Measurements from ENCODE around the gene LTO1. TPM values are rescaled to one million over a fixed set of nuclear protein-coding genes. Genes with fewer than 3 reads are reported as not detected.

LTO1 gene
- total and polyA plus RNA-seq, 2 experiments from 2014 or later = 20.1 to 23.3 TPM

DNA sequence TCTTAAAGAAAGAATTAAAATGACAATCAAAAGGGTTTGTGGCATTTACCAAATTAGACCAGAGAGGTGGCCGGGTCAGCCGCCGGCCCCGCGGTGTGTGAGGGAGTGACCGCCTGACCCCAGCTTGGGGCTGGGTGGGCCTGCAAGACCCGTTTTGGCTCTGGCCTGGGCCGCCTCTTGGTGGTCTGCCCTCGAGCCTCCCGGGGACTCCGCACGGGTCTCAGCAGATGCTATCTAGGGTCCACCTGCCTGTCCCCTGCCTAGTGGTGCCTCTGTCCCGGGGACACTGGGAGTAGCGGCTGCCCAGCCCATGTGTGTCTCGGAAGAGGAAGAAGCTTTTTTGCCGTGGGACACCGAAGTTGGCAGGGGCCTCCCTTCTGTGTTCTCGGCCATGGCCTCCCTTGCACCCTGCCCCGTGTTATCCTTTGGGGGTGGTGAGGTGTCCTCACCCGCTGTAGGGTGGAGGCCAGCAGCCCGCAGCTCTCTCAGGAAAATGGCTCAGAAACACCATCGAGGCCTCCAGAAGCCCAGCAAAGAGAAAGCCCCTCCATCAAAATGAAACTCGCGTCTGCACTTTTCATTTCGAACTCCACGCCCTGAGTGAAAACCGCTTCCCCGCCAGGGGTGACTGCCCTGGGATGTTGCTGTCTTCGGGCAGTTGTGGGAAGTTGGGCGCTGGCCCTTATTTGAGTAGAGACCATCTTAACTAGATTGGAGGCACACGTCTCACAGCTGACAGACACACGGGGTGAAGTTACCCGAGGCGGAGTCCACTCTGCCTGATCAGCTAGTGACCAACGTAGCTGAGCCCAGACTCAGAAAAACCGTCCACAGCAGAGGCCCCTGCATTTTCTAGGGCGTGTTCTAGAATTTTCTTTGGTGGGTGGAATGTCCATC is 26.2 kb downstream of the LTO1 start:
- peaks cover 13% of the 10 kb centered on the region for H3K27me3 Mint-ChIP-seq (ENCODE audit: insufficient read depth, low read depth, poor library complexity)

More for the DNA sequence above, 26.2 kb downstream of the LTO1 start:
- H3K9me3 Mint-ChIP-seq = no peaks in the 10 kb centered on the region; the same call in 2 of the 3 replicates
- H3K27ac ChIP-seq (ENCODE audit: low read depth) = no peak overlapping the region
- H3K79me2 ChIP-seq (replicated peaks; ENCODE audit: insufficient read depth) = peaks cover 7% of the 10 kb centered on the region; the same call in 1 of the 2 replicates
- peaks cover 79% of the 10 kb centered on the region for H3K36me3 Mint-ChIP-seq (ENCODE audit: low read depth)
- H3K4me3 ChIP-seq = no peak overlapping the region
- no peak overlapping the region for H2AFZ ChIP-seq
- peaks cover 7% of the 10 kb centered on the region for H4K20me1 ChIP-seq (replicated peaks; ENCODE audit: insufficient read depth)
- ATAC-seq (no peak), DNase-seq (ENCODE audit: low spot score) (no peak)
- no peak overlapping the region; the same call in 2 of the 3 replicates for H3K4me3 Mint-ChIP-seq
- H3K9me2 ChIP-seq (ENCODE audit: insufficient read depth) = no peaks in the 10 kb centered on the region
- H3K4me1 Mint-ChIP-seq = peaks cover 3% of the 10 kb centered on the region
- peaks cover 18% of the 10 kb centered on the region for H3K36me3 ChIP-seq (ENCODE audit: insufficient read depth)
- TF ChIP-seq NANOG (IDR thresholded peaks at IDR 0.05; ENCODE audit: borderline replicate concordance) (no peak), CREB1 (CRISPR knock-in tag; IDR thresholded peaks at IDR 0.05; ENCODE audit: low read depth) (no peak), ZNF114 (CRISPR knock-in tag; IDR thresholded peaks at IDR 0.05) (no peak), EZH2 (IDR thresholded peaks at IDR 0.05; ENCODE audit: low read depth, unreplicated experiment) (no peak), ZNF331 (CRISPR knock-in tag; IDR thresholded peaks at IDR 0.05; ENCODE audit: low read depth) (no peak), STAT1 (IDR thresholded peaks at IDR 0.05; ENCODE audit: unreplicated experiment) (no peak), EZH2phosphoT487 (IDR thresholded peaks at IDR 0.05; ENCODE audit: unreplicated experiment) (no peak), JUNB (IDR thresholded peaks at IDR 0.05; ENCODE audit: unreplicated experiment) (no peak), POLR2AphosphoS5 (IDR thresholded peaks at IDR 0.05; ENCODE audit: low read depth) (no peak)
- TF ChIP-seq, protein P1, sequence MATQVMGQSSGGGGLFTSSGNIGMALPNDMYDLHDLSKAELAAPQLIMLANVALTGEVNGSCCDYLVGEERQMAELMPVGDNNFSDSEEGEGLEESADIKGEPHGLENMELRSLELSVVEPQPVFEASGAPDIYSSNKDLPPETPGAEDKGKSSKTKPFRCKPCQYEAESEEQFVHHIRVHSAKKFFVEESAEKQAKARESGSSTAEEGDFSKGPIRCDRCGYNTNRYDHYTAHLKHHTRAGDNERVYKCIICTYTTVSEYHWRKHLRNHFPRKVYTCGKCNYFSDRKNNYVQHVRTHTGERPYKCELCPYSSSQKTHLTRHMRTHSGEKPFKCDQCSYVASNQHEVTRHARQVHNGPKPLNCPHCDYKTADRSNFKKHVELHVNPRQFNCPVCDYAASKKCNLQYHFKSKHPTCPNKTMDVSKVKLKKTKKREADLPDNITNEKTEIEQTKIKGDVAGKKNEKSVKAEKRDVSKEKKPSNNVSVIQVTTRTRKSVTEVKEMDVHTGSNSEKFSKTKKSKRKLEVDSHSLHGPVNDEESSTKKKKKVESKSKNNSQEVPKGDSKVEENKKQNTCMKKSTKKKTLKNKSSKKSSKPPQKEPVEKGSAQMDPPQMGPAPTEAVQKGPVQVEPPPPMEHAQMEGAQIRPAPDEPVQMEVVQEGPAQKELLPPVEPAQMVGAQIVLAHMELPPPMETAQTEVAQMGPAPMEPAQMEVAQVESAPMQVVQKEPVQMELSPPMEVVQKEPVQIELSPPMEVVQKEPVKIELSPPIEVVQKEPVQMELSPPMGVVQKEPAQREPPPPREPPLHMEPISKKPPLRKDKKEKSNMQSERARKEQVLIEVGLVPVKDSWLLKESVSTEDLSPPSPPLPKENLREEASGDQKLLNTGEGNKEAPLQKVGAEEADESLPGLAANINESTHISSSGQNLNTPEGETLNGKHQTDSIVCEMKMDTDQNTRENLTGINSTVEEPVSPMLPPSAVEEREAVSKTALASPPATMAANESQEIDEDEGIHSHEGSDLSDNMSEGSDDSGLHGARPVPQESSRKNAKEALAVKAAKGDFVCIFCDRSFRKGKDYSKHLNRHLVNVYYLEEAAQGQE (IDR thresholded peaks at IDR 0.05; ENCODE audit: unreplicated experiment) = no peak
- TF ChIP-seq, protein P2, sequence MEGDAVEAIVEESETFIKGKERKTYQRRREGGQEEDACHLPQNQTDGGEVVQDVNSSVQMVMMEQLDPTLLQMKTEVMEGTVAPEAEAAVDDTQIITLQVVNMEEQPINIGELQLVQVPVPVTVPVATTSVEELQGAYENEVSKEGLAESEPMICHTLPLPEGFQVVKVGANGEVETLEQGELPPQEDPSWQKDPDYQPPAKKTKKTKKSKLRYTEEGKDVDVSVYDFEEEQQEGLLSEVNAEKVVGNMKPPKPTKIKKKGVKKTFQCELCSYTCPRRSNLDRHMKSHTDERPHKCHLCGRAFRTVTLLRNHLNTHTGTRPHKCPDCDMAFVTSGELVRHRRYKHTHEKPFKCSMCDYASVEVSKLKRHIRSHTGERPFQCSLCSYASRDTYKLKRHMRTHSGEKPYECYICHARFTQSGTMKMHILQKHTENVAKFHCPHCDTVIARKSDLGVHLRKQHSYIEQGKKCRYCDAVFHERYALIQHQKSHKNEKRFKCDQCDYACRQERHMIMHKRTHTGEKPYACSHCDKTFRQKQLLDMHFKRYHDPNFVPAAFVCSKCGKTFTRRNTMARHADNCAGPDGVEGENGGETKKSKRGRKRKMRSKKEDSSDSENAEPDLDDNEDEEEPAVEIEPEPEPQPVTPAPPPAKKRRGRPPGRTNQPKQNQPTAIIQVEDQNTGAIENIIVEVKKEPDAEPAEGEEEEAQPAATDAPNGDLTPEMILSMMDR (conservative IDR thresholded peaks at IDR 0.05; ENCODE audit: low read depth in 2 of 2) = no peak
- TF ChIP-seq, protein P3, sequence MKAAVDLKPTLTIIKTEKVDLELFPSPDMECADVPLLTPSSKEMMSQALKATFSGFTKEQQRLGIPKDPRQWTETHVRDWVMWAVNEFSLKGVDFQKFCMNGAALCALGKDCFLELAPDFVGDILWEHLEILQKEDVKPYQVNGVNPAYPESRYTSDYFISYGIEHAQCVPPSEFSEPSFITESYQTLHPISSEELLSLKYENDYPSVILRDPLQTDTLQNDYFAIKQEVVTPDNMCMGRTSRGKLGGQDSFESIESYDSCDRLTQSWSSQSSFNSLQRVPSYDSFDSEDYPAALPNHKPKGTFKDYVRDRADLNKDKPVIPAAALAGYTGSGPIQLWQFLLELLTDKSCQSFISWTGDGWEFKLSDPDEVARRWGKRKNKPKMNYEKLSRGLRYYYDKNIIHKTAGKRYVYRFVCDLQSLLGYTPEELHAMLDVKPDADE (IDR thresholded peaks at IDR 0.05) = no peak
- TF ChIP-seq, protein P4, sequence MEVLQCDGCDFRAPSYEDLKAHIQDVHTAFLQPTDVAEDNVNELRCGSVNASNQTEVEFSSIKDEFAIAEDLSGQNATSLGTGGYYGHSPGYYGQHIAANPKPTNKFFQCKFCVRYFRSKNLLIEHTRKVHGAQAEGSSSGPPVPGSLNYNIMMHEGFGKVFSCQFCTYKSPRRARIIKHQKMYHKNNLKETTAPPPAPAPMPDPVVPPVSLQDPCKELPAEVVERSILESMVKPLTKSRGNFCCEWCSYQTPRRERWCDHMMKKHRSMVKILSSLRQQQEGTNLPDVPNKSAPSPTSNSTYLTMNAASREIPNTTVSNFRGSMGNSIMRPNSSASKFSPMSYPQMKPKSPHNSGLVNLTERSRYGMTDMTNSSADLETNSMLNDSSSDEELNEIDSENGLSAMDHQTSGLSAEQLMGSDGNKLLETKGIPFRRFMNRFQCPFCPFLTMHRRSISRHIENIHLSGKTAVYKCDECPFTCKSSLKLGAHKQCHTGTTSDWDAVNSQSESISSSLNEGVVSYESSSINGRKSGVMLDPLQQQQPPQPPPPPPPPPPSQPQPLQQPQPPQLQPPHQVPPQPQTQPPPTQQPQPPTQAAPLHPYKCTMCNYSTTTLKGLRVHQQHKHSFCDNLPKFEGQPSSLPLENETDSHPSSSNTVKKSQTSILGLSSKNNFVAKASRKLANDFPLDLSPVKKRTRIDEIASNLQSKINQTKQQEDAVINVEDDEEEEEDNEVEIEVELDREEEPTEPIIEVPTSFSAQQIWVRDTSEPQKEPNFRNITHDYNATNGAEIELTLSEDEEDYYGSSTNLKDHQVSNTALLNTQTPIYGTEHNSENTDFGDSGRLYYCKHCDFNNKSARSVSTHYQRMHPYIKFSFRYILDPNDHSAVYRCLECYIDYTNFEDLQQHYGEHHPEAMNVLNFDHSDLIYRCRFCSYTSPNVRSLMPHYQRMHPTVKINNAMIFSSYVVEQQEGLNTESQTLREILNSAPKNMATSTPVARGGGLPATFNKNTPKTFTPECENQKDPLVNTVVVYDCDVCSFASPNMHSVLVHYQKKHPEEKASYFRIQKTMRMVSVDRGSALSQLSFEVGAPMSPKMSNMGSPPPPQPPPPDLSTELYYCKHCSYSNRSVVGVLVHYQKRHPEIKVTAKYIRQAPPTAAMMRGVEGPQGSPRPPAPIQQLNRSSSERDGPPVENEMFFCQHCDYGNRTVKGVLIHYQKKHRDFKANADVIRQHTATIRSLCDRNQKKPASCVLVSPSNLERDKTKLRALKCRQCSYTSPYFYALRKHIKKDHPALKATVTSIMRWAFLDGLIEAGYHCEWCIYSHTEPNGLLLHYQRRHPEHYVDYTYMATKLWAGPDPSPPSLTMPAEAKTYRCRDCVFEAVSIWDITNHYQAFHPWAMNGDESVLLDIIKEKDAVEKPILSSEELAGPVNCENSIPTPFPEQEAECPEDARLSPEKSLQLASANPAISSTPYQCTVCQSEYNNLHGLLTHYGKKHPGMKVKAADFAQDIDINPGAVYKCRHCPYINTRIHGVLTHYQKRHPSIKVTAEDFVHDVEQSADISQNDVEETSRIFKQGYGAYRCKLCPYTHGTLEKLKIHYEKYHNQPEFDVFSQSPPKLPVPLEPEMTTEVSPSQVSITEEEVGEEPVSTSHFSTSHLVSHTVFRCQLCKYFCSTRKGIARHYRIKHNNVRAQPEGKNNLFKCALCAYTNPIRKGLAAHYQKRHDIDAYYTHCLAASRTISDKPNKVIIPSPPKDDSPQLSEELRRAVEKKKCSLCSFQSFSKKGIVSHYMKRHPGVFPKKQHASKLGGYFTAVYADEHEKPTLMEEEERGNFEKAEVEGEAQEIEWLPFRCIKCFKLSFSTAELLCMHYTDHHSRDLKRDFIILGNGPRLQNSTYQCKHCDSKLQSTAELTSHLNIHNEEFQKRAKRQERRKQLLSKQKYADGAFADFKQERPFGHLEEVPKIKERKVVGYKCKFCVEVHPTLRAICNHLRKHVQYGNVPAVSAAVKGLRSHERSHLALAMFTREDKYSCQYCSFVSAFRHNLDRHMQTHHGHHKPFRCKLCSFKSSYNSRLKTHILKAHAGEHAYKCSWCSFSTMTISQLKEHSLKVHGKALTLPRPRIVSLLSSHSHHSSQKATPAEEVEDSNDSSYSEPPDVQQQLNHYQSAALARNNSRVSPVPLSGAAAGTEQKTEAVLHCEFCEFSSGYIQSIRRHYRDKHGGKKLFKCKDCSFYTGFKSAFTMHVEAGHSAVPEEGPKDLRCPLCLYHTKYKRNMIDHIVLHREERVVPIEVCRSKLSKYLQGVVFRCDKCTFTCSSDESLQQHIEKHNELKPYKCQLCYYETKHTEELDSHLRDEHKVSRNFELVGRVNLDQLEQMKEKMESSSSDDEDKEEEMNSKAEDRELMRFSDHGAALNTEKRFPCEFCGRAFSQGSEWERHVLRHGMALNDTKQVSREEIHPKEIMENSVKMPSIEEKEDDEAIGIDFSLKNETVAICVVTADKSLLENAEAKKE (CRISPR knock-in tag; IDR thresholded peaks at IDR 0.05) = no peak
- no peak overlapping the region for H3K27ac Mint-ChIP-seq
- H3K4me1 ChIP-seq (ENCODE audit: insufficient read depth) = peaks cover under 1% of the 10 kb centered on the region; the same call in 1 of the 2 replicates
- no peak overlapping the region for H3K4me2 ChIP-seq
- 0 out of 2 replicates have a peak, but pooled peaks cover 4% of the 10 kb centered on the region for H3F3A ChIP-seq (replicated peaks; ENCODE audit: low read depth)
- H3K27me3 ChIP-seq (ENCODE audit: insufficient read depth) = no peaks in the 10 kb centered on the region

All from GM23338 (cell line).